T-helper 1 cell treated with Interleukin-12 subunit alpha and Interleukin-12 subunit beta and Interleukin-4 antibody, amounts not matched to agents 30 μg/mL and 1 μg/mL, for 36 hours (primary cell): ENCODE results near the gene SEMA3D.

ENCODE experiments used
- H3K27ac Mint-ChIP-seq: one replicate; pipeline ENCODE4 v1.8.0; 2021; ENCODE audit warnings: mild to moderate bottlenecking, mixed read lengths
- H3K27me3 Mint-ChIP-seq: one replicate; pipeline ENCODE4 v1.8.0; 2021; ENCODE audit warnings: low read depth, mixed read lengths
- H3K36me3 Mint-ChIP-seq: one replicate; pipeline ENCODE4 v1.8.0; 2021; ENCODE audit warnings: low read depth, mixed read lengths
- H3K4me1 Mint-ChIP-seq: one replicate; pipeline ENCODE4 v1.8.0; 2021; ENCODE audit warnings: low read depth, mixed read lengths
- H3K4me3 Mint-ChIP-seq: one replicate; pipeline ENCODE4 v1.8.0; 2021; ENCODE audit warnings: mild to moderate bottlenecking, moderate library complexity, mixed read lengths
- H3K9me3 Mint-ChIP-seq: one replicate; pipeline ENCODE4 v1.8.0; 2021; ENCODE audit warnings: mixed read lengths

The SEMA3D gene

DNA sequence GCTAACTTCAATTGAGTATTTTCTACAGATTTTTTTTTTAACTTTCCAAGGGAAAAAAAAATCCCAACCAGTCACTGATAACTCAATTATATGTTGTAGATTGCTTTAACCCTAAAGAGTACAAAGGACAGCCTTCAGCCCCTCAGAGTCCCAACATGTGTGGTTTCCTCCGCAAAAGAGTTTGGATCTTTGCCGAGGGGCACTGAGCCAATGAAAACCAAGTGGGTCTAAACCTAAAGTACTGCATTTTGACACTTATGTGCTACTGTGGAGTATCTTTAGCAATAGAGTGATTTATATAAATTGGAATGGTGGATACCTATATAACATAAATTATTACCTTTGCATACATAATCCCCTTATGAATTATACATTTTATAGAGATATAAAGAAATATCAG lies 91.5 kb downstream of the SEMA3D start:
- Mint-ChIP-seq H3K27ac (no peak overlapping the region), H3K36me3 (no peaks in the 10 kb centered on the region), H3K4me1 (no peaks in the 10 kb centered on the region), H3K9me3 (no peaks in the 10 kb centered on the region), H3K4me3 (no peak overlapping the region), H3K27me3 (no peaks in the 10 kb centered on the region)

DNA sequence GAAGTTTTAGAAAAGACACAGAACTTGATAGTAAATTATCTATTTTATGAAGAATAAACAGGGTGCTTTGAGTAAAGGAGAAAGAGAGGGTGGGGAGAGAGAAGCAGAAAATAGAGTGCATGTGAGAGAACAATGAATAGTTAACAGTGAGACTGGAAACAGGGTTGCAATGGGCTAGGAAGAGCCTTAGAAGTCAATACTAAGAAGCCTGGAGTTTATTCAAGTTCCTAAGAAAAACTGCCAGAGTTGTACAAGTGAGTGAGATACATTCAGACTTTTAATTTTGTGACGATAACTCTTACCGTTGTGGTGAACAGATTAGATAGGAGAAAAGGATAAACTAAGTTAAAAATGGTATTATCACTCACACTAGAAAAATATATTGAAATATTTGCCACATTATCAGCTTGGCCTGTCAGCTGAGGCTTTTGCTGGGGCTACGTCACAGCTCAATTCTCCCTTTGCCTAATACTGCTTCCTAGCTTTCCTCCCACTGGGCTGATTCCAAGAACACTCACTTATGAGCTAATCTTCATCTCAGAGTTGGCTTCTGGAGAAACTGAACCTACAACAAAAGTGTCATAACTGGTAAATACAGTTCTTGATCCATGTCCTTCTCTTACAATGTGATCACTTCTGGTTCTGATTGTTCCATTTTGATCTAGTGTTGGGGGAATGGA lies 92.7 kb downstream of the SEMA3D start:
- Mint-ChIP-seq H3K36me3 (no peaks in the 10 kb centered on the region), H3K4me1 (no peaks in the 10 kb centered on the region), H3K27ac (no peak overlapping the region), H3K9me3 (no peaks in the 10 kb centered on the region), H3K27me3 (no peaks in the 10 kb centered on the region), H3K4me3 (no peak overlapping the region)

DNA sequence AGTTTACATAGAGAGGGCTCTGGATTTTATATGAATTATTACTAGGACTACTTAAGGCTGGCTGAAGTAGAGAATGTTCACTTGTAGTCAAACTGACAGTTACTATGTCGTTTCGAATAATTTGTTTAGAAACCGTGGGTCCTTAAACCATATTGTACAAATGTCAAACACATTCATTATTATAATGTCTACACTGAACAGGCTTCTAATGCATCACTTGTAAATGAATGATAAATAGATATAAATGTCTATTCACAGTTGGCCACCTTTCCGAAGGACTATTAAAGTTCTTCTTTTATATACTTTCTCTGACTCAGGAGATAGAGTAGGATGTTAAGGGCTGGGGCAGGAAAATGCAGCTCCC lies 95.3 kb downstream of the SEMA3D start:
- Mint-ChIP-seq H3K4me3 (no peak overlapping the region), H3K36me3 (no peaks in the 10 kb centered on the region), H3K27me3 (no peaks in the 10 kb centered on the region), H3K4me1 (no peaks in the 10 kb centered on the region), H3K27ac (no peak overlapping the region), H3K9me3 (no peaks in the 10 kb centered on the region)

DNA sequence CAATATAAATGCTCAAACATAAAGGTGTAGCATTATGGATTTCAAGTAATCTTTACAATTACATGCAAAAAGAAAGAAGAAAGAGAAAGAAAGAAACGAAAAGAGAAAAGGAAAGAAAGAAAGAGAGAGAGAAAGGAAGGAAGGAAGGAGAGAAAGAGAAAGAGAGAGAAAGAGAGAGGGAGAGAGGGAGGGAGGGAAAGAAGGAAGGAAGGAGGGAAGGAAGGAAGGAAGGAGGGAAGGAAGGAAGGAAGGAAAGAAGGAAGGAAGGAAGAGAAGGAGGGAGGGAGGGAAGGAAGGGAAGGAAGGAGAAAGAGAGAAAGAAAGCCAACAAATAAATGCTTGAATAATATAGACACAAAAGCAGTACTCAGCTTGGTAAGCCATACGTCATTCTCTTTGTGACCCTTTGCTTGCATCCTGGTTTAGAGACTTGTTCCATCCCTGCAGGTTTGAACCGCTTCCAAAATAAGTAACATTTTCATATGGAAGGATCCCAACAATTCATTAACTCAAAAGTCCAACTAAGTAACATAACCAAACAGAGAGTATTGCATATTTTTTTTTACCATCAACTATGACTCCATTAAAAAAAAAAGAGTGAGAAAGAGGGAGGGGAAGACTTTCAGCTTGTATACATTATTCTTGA lies 95.8 kb downstream of the SEMA3D start:
- Mint-ChIP-seq H3K27ac (no peak overlapping the region), H3K36me3 (no peaks in the 10 kb centered on the region), H3K4me3 (no peak overlapping the region), H3K27me3 (no peaks in the 10 kb centered on the region), H3K9me3 (no peaks in the 10 kb centered on the region), H3K4me1 (no peaks in the 10 kb centered on the region)

DNA sequence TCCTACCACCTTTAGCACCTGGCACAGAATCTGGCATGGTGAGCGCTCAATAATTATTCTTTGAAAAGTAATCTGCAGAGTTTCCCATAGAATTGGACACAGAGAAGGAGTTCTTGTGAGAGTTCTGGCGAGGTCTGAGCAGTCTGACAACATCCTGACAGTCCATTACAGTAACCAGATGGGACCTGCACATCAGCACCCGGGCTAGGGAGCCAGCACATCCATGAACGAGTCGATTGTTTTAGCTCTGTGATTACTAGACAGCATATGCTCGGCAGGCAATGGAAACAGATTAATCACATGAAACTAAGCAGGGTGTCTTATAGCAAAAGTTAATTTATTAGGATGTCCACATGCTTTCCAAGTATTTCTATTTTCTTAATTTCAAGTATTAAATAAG lies 96.7 kb downstream of the SEMA3D start:
- Mint-ChIP-seq H3K27ac (no peak overlapping the region), H3K9me3 (no peaks in the 10 kb centered on the region), H3K36me3 (no peaks in the 10 kb centered on the region), H3K27me3 (no peaks in the 10 kb centered on the region), H3K4me3 (no peak overlapping the region), H3K4me1 (no peaks in the 10 kb centered on the region)

DNA sequence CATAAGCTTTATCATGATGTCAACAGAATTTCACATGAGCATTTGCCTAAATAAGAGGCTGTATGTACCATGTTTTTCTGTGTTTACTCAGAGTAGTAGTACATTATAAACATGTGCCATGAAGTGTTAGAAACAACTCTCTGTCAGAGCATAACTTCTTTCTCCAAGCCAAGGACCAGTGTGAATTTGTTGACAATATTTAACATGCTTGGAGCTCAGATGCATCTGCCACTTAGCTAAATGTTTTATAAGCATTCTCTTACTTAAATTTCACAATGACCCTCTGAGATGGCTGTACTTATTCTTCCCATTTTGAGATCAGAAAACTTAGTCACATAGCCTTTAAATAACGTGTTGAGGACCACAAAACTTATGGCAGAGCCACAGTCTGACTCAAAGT lies 105.0 kb downstream of the SEMA3D start:
- H3K36me3 Mint-ChIP-seq, result no peaks in the 10 kb centered on the region
- no peak overlapping the region for H3K27ac Mint-ChIP-seq
- no peaks in the 10 kb centered on the region for H3K27me3 Mint-ChIP-seq
- no peaks in the 10 kb centered on the region for H3K4me1 Mint-ChIP-seq
- H3K9me3 Mint-ChIP-seq, result no peaks in the 10 kb centered on the region
- no peak overlapping the region for H3K4me3 Mint-ChIP-seq

DNA sequence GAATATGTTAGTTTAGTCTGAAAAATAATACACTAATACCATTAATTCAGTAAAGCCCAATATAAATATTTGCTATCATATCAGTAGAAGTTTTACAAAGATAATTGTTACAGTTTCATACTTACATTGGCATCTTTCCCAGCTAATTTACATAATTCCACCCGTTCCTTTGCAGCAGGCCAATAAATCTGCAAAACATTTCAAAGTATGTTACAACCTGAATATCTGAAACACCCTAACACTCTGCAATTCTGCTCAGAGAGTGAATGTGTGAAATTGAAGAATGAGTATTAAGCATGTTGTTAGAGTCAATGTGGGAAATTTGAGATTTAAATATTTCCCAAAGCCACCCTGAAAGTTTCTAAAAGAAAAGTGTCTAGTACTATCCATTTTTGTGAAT lies 105.5 kb downstream of the SEMA3D start:
- Mint-ChIP-seq H3K27ac (no peak overlapping the region), H3K36me3 (no peaks in the 10 kb centered on the region), H3K9me3 (no peaks in the 10 kb centered on the region), H3K27me3 (no peaks in the 10 kb centered on the region), H3K4me1 (no peaks in the 10 kb centered on the region), H3K4me3 (no peak overlapping the region)

DNA sequence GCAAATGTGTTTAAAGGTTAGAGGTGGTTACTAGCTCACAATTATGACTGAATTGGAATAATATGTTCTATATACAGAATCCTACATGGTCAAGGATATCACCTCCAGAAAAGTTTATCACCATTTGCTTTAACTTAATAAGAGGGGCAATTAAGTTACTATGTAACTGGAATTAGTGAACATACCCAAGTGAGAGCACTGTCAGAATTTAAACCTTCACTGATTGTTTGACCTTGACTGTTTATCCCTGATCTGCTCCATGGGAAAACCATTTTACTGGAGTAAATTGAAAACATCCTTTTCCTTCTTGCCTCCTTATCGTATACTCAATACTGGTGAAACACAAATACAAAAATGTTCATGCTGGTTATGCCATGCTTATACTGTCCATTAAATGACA lies 107.4 kb downstream of the SEMA3D start:
- no peaks in the 10 kb centered on the region for H3K27me3 Mint-ChIP-seq

DNA sequence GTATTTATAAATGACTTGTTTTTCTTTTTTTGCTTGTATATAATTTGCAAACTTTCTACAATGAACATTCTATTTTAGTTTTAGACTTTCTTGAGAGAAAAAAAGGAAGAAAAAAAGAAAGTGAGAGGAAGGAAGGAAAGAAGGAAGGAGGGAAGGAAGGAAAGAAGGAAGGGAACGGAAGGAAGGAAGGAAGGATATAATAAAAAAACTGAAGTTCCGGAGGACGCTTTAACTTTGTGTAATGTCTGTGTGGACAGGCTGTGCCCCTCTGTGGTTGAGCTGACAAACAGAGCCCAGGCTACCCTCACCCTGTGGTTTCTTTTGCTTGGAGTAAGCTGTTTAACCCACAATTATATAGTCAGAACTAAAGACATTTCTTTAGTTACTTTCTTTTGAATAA lies 108.7 kb downstream of the SEMA3D start:
- no peak overlapping the region for H3K4me3 Mint-ChIP-seq
- H3K4me1 Mint-ChIP-seq, result no peaks in the 10 kb centered on the region
- H3K9me3 Mint-ChIP-seq, result no peaks in the 10 kb centered on the region
- H3K27ac Mint-ChIP-seq, result no peak overlapping the region
- no peaks in the 10 kb centered on the region for H3K36me3 Mint-ChIP-seq
- no peaks in the 10 kb centered on the region for H3K27me3 Mint-ChIP-seq

More for the DNA sequence above, 107.4 kb downstream of the SEMA3D start:
- H3K9me3 Mint-ChIP-seq, result no peaks in the 10 kb centered on the region
- no peak overlapping the region for H3K4me3 Mint-ChIP-seq
- H3K27ac Mint-ChIP-seq, result no peak overlapping the region
- H3K4me1 Mint-ChIP-seq, result no peaks in the 10 kb centered on the region
- no peaks in the 10 kb centered on the region for H3K36me3 Mint-ChIP-seq

DNA sequence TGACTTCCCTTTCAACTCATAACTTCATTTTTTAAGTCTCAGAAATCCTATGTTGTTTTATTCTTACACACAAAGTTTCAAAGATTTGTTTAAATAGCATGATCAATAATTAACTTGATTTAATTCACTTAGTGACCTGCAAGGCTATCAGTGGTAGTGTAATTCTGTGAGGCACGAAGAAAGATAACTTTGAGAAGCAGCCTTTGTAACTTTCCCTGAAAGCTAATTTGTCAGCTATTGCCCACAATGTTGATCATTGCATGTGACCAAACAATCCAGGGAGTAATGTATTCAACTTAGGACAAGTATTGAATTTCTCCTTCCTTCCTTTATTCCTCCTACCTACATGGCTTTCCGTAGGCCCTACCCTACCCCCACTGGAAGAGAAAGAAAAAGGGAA lies 111.0 kb downstream of the SEMA3D start:
- Mint-ChIP-seq H3K27ac (no peak overlapping the region), H3K27me3 (no peaks in the 10 kb centered on the region), H3K9me3 (no peaks in the 10 kb centered on the region), H3K4me3 (no peak overlapping the region), H3K4me1 (no peaks in the 10 kb centered on the region), H3K36me3 (no peaks in the 10 kb centered on the region)

DNA sequence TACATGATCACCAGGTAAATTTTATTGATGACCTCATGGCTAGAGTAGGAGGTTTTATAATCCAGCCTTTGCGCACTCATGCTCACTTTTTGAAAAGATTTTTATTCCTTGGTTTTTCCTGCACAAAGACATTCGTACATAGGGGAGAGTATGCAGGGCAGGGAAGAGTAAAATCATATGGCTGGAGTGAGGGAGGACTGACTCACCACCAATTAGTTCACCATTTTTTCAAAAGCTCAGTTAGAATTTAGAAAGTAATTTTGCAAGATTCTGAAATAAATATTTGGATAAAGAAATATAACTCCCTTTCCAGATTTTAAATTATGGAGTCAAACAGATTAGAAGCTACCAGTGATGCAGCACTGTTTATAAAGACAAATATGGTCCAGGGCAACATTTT lies 111.9 kb downstream of the SEMA3D start:
- no peak overlapping the region for H3K27ac Mint-ChIP-seq
- no peaks in the 10 kb centered on the region for H3K36me3 Mint-ChIP-seq
- no peaks in the 10 kb centered on the region for H3K4me1 Mint-ChIP-seq
- H3K4me3 Mint-ChIP-seq, result no peak overlapping the region
- no peaks in the 10 kb centered on the region for H3K9me3 Mint-ChIP-seq
- no peaks in the 10 kb centered on the region for H3K27me3 Mint-ChIP-seq

DNA sequence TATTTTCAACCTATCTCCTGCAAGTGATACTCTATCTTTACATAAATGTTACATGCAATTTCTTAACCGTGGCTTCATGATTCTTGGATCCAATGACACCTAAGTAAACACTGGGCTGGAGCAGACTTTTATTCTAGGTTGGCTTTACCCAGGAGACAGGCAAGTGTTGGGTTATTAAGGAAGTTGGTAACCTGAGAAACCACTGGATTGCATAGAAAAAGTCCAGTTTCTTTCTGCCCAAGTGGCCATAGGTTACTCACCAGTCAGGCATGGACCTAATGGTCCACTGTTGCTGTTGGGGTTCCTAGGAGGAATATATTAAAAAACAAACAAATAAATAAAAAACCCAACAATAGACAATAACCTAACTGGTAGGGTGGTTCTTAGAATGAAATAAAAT lies 112.8 kb downstream of the SEMA3D start:
- Mint-ChIP-seq H3K9me3 (no peaks in the 10 kb centered on the region), H3K27ac (no peak overlapping the region), H3K4me3 (no peak overlapping the region), H3K4me1 (no peaks in the 10 kb centered on the region), H3K27me3 (no peaks in the 10 kb centered on the region), H3K36me3 (no peaks in the 10 kb centered on the region)

DNA sequence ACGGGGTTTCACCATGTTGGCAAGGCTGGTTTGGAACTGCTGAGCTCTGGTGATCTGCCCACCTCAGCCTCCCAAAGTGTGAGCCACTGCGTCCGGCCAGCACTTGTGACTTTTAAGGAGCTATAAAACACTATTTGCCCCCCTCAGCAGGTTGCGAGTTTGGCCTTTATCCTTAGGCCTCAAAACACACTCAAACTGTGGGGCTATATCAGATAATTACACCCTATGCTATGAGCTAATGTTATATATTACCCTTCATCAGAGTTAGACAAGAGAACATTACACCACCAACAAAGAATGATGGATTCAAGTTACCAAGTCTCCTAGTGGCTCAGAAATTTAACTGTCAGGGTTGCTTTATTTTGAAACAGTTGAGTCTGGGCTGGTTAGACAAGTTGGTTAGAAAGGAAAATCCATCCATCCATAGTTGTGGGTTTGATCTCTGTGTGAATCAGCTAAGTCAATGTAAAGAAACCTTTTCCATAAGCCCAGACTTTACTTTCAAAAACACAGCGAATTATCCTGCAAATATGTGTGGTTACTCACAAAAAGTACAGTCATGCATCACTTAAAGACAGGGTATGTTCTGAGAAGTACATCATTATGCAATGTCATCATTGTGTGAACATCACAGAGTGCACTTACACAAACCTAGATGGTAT lies 115.8 kb downstream of the SEMA3D start:
- Mint-ChIP-seq H3K9me3 (no peaks in the 10 kb centered on the region), H3K27me3 (no peaks in the 10 kb centered on the region), H3K4me3 (no peak overlapping the region), H3K4me1 (no peaks in the 10 kb centered on the region), H3K27ac (no peak overlapping the region), H3K36me3 (no peaks in the 10 kb centered on the region)

DNA sequence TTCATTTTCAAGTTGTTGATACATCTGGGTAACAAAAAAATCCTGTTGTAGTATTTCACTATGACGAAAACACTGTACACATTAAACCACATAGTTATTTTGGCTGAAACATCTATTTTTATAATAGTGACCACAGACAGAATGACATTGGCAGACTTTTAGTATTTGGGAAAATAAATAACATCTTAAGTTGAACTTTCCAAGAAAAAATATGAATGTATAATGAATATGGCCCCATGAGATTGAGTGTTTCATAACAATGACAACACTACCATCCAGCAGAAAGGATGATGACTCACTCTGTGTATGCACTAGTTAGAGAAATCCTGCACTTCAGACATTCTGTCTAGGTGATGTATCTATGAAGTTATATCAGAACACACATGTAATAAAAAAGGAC lies 118.1 kb downstream of the SEMA3D start:
- no peaks in the 10 kb centered on the region for H3K36me3 Mint-ChIP-seq

DNA sequence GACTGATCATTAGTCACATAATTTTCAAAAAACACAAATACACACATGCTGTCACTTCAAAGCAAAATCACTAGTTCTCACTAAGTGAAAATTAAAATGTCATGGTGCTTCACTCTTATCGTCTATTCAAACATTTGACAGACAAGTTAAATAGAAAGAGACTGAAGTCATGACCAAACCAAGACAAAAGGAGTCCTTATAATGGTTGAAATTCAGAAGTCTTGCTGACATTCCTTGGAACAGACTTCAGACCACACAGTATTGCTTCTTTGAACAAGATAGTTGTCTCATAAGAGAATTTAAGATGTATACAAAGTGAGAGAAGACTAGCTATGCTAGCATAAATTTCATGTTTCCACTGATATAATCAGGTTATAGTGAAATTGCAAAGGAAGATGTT lies 119.5 kb downstream of the SEMA3D start:
- H3K27ac Mint-ChIP-seq, result no peak overlapping the region
- H3K4me1 Mint-ChIP-seq, result no peaks in the 10 kb centered on the region
- H3K4me3 Mint-ChIP-seq, result no peak overlapping the region
- H3K36me3 Mint-ChIP-seq, result no peaks in the 10 kb centered on the region
- no peaks in the 10 kb centered on the region for H3K27me3 Mint-ChIP-seq
- H3K9me3 Mint-ChIP-seq, result no peaks in the 10 kb centered on the region

More for the DNA sequence above, 118.1 kb downstream of the SEMA3D start:
- H3K4me3 Mint-ChIP-seq, result no peak overlapping the region
- H3K27ac Mint-ChIP-seq, result no peak overlapping the region
- H3K9me3 Mint-ChIP-seq, result no peaks in the 10 kb centered on the region
- H3K4me1 Mint-ChIP-seq, result no peaks in the 10 kb centered on the region
- no peaks in the 10 kb centered on the region for H3K27me3 Mint-ChIP-seq
